ENCODE data around the gene HCRT. TPM values are rescaled to one million over a fixed set of nuclear protein-coding genes. Genes with fewer than 3 reads are reported as not detected.

The HCRT gene
- total RNA-seq, 1 experiment from 2014 or later, result not detected

GRCh38 chr17:42138749-42139492, 46.3 kb downstream of the HCRT start:
- Histone ChIP-seq H3K79me2 (ENCODE audit: low read length) (no peaks in the 10 kb centered on the region), H3K36me3 (ENCODE audit: low read depth, low read length) (no peaks in the 10 kb centered on the region), H3K4me2 (ENCODE audit: low read length) (no peak overlapping the region), H3K9me3 (ENCODE audit: low read length) (no peaks in the 10 kb centered on the region), H3K9me2 (replicated peaks; ENCODE audit: low read length) (no peaks in the 10 kb centered on the region), H3K4me3 (ENCODE audit: low read length) (no peak overlapping the region), H3F3A (ENCODE audit: low read length, unreplicated experiment) (no peaks in the 10 kb centered on the region), H3K9ac (ENCODE audit: low read length) (no peak overlapping the region), H2AFZ (ENCODE audit: low read length) (no peak overlapping the region), H3K4me1 (ENCODE audit: insufficient read depth, low read length) (no peaks in the 10 kb centered on the region), H4K20me1 (ENCODE audit: low read length) (no peaks in the 10 kb centered on the region), H3K27me3 (ENCODE audit: low read length) (no peaks in the 10 kb centered on the region), H3K27ac (ENCODE audit: low read length) (no peak overlapping the region)
- no peak for TF ChIP-seq CTCF (conservative IDR thresholded peaks at IDR 0.05; ENCODE audit: low read depth, low read length)
- TF ChIP-seq EZH2 (IDR thresholded peaks at IDR 0.05; ENCODE audit: low read length, unreplicated experiment), result no peak
- no peak for TF ChIP-seq EZH2phosphoT487 (IDR thresholded peaks at IDR 0.05; ENCODE audit: borderline replicate concordance, low read length)
- no peak for DNase-seq
- intact Hi-C loops (cut with micrococcal nuclease), result no loop called here
- BruUV-seq (replicated peaks), result no TSS peak
- CTCF ChIA-PET, result no interaction called here
- no peak for ATAC-seq
- POLR2A ChIA-PET (ENCODE audit: unreplicated experiment), result no interaction called here

DNA sequence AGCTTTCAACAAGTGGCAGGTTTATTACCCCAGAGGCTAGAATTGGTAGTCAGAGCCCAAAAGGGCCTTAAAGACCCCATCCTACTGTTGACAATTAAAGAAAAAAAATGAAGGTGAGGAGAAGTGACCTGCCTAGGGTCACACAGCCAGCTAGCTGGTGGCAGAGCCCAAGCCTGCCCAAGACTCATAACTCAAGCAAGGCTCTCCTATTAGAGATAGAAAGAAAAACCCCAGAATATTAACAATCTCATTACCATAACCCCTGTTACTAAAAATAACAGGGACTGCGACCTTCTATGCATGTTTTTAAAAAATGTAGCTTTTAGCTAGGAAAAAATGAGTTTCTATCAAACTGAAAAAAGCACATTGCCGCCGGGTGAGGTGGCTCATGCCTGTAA, 48.6 kb downstream of the HCRT start:
- Histone ChIP-seq H3K9ac (ENCODE audit: low read length) (no peak overlapping the region), H3K4me3 (ENCODE audit: low read length) (no peak overlapping the region), H2AFZ (ENCODE audit: low read length) (no peak overlapping the region), H3F3A (ENCODE audit: low read length, unreplicated experiment) (no peaks in the 10 kb centered on the region), H3K27me3 (ENCODE audit: low read length) (no peaks in the 10 kb centered on the region), H3K9me3 (ENCODE audit: low read length) (no peaks in the 10 kb centered on the region), H4K20me1 (ENCODE audit: low read length) (no peaks in the 10 kb centered on the region), H3K79me2 (ENCODE audit: low read length) (no peaks in the 10 kb centered on the region), H3K4me1 (ENCODE audit: insufficient read depth, low read length) (no peaks in the 10 kb centered on the region), H3K36me3 (ENCODE audit: low read depth, low read length) (no peaks in the 10 kb centered on the region), H3K9me2 (replicated peaks; ENCODE audit: low read length) (no peaks in the 10 kb centered on the region), H3K27ac (ENCODE audit: low read length) (no peak overlapping the region), H3K4me2 (ENCODE audit: low read length) (no peak overlapping the region)
- BruUV-seq (replicated peaks), result no TSS peak
- ATAC-seq (no peak), DNase-seq (no peak)
- no peak for TF ChIP-seq EZH2phosphoT487 (IDR thresholded peaks at IDR 0.05; ENCODE audit: borderline replicate concordance, low read length)
- TF ChIP-seq EZH2 (IDR thresholded peaks at IDR 0.05; ENCODE audit: low read length, unreplicated experiment), result no peak
- no peak for TF ChIP-seq CTCF (conservative IDR thresholded peaks at IDR 0.05; ENCODE audit: low read depth, low read length)
- POLR2A ChIA-PET (ENCODE audit: unreplicated experiment), result no interaction called here
- CTCF ChIA-PET, result no interaction called here
- intact Hi-C loops (cut with micrococcal nuclease), result no loop called here
